ENCODE measurements around the gene CEACAM16.
"Not testable (repeated sequence)": the region's sequence is repeated elsewhere in the genome, so short reads cannot be mapped to it uniquely, and the experiment has no call there.

CEACAM16 gene

DNA sequence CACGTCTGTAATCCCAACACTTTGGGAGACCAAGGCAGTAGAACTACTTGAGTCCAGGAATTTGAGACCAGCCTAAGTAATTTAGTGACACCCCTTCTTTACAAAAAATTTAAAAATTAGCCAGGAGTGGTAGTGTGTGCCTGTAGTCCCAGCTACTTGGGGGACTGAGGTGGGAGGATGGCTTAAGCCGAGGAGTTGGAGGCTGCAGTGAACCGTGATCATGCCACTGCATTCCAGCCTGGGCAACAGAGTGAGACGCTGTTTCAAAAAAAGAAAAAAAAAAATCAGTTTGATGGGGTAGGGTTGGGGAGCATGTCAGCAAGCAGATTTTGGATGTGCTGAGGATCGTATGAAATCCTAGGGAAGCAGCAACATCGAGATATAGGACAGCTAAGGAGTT is 23.4 kb upstream of the CEACAM16 start:
- DNase-seq (ENCODE audit: low read depth in 1 of 2, low spot score in 1 of 2), result no peak

DNA sequence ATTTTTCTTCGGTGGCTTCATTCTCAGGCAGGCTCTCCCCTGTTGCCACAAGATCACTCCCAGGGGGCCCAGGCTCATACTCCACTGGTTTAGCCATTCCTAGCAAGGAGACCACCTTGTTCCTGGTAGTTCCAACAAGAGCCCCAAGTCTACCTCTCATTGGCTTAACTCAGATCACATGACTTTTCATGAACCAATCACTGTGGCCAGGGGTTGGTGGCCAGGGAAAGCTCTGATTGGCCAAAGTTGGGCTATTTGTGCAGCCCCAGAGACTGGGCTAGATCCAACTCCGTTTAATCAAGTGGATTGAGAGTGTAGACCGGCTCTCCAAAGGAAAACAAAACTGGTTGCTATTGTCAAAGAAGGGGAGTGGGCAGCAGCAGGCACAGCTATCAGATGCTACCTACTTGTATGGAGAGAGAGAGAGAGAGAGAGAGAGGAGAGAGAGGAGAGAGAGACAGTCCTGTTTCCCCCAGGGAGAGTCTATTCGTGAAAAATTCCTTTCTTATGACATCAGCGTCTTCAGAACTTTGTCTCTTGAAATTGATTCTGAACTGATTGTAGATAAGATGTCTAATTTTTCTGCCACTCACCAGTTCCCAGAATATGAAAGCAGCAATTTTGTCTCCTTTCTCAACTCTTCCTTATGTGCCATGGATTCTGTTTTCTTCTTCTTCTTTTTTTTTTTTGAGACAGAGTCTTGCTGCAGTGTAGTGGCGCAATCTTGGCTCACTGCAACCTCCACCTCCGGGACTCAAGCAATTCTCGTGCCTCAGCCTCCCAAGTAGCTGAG is 21.7 kb upstream of the CEACAM16 start:
- DNase-seq (ENCODE audit: low read depth in 1 of 2, low spot score in 1 of 2), result no peak

DNA sequence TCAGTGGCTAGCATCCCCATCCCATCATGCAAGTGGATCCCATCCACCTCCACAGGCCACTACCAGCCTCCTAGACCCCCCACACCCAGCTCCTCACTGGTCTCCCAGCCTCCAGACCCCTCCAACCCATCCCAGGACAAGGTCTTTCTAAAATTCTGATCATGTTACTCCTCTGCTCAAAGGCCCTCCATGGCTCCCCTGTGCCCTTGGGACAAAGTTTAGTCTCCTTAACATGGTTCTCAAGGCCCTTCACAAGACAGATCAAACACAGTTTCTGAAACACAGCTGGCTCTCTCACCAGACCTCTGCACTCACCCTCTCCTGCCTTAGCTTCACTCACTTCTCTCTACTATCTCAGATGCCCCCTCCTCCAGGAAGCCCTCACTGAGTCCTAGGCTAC is 18.4 kb upstream of the CEACAM16 start:
- no peak for DNase-seq (ENCODE audit: low read depth in 1 of 2, low spot score in 1 of 2)

DNA sequence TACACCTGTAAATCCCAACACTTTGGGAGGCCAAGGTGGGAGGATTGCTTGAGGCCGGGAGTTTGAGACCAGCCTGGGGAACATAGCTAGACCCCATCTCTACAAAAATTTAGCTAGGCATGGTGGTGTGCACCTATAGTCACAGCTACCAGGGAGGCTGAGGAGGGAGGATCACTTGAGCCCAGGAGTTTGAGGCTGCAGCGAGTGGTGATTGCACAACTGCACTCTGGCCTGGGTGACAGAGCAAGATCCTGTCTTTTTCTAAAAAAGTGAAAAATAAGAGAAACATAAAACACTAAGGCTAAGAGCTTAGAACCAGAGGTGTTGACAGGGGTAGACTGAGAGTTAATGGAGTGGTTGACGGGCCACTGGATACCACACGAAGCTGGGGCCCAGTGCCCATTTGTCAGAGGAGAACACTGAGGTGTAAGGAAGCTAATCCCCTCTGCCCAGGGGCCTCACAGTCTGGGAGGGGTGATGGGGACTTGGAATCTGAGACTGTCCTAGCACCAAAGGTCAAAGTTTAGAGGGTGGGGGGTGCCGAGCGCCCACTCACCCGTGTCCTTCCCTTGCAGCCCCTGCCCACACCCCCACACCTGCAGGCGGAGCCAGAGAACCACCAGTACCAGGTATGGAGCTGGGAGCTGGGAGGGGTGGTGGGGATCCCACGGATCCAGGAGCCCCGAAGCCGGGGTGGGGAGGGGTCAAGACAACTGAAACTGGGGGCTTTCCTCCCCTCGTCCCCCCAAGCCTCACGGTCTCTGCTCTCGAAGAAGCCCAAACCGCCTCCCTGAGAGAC is 16.8 kb upstream of the CEACAM16 start:
- DNase-seq (ENCODE audit: low read depth in 1 of 2, low spot score in 1 of 2), result no peak

DNA sequence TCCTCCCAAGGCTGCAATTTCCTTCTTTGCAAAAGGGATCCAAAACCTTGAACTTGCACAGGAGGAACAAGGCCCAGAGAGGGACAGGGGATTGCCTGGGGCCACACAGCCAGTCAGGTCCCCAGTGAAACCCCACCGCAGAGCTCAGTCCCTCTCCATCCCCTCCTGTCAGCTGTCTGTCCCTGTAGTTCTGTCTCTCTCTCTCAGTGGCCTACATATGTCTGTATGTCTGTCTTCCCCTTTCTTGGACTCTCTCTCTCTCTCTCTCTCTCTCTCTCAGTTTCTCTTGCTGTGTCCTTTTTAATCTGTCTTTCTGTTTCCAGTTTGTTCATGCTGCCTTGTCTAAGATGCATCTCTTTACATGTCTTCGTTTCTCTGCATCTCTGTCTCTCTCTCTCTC is 16.1 kb upstream of the CEACAM16 start:
- DNase-seq (ENCODE audit: low read depth in 1 of 2, low spot score in 1 of 2), result no peak

DNA sequence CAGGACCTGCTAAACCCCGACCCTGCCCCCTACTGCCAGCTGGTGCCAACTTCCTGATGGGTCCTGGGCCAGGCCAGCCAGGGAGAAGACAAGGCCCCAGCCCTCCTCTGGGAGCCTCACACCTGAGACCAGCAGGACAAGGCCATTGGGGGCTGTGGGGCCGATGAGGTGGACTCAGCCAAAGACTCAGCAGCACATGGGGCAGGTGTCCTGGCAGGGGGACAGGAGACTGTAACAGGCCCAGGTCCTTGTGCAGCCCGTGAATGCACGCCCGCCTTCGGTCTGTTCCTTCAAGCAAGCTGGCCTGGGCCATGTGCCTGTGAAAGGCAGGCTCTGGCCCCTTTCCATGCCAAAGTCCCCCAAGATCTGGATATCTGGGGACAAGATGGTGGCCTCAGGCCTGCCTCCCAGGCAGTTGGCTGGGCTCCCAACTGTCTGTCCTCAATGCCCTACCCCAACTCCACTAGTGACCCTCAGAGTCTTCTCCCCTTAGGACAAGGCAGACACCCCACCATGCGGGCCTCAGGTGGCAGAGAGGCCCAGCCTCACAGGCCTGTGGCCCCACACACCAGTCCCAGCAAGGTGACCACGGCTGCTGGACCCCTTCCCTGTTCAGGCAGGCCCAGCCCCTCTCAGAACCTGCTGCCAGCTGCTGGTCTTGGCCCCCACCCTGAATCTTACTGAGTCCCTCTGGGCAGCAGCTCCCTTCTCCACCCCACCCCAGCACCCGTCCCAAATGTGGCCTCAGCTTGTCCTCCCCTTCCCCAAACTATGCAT is 15.3 kb upstream of the CEACAM16 start:
- no peak for DNase-seq (ENCODE audit: low read depth in 1 of 2, low spot score in 1 of 2)

DNA sequence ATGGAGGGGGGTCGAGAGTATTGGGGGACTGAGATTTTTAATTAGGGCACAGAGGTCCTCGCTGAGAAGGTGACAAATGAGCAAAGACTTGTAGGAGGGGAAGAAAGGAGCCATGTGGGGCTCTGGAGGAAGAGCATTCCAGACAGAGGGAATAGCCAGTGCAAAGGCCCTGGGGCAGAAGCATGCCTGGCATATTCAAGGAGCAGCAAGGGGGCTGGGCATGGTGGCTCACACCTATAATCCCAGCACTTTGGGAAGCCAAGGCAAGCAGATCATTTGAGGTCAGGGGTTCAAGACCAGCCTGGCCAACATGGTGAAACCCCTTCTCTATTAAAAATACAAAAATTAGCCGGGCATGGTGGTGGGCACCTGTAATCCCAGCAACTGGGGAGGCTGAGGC is 14.6 kb upstream of the CEACAM16 start:
- DNase-seq (ENCODE audit: low read depth in 1 of 2, low spot score in 1 of 2), result not testable (repeated sequence)

DNA sequence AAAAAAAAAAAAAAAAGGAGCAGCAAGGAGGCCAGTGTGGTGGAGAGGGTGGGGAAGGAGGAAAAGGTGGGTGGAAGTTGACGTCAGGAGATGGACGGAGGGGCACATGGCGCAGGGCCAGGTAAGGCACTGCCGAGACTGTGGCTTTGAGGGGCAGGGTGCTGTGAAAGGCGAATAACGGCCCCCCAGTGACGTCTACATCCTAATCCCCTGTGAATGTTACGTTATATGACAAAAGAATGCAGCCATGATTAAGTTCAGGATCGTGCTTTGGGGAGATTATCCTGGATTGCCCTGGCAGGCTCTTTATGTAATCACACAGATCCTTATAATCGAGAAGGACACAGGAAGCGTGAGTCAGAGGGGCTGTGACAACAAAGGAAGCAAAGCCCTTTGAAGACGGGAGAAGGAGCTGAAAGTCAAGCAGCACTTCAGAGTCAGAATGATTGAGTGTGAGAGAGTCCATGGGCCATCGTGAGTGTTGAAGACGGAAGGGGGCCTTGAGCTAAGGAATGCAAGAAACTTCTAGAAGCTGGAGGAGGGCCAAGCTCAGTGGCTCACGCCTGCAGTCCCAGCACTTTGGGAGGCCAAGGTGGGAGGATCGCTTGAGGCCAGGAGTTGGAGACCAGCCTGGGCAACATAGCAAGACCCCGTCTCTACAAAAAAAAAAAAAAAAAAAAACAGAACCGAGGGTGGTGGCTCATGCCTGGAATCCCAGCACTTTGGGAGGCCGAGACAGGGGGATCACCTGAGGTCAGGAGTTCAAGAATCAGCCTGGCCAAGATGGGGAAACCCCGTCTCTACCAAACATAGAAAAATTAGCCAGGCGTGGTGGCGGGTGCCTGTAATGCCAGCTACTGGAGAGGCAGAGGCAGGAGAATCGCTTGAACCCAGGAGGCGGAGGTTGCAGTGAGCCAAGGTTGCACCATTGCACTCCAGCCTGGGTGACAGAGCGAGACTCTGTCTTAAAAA is 13.8 kb upstream of the CEACAM16 start:
- DNase-seq (ENCODE audit: low read depth in 1 of 2, low spot score in 1 of 2), result no peak

DNA sequence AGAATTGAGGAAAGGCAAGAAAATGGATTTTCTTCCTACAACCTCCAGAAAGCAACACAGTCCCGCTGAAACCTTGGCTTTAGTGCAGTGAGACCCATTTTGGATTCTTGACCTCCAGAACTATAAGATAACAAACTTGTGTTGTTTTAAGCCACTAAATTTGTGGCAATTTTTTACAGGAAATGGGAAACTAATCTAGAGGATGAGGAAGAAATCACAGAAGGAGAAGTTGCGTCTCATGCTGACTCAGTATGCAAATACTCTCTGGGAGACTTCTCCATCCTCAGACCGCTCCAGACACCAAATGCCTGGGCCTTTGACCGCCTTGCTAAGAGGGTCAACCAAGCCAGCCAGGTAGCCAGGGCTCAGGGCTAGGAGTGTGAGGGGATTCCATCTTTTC is 13.1 kb upstream of the CEACAM16 start:
- no peak for DNase-seq (ENCODE audit: low read depth in 1 of 2, low spot score in 1 of 2)

DNA sequence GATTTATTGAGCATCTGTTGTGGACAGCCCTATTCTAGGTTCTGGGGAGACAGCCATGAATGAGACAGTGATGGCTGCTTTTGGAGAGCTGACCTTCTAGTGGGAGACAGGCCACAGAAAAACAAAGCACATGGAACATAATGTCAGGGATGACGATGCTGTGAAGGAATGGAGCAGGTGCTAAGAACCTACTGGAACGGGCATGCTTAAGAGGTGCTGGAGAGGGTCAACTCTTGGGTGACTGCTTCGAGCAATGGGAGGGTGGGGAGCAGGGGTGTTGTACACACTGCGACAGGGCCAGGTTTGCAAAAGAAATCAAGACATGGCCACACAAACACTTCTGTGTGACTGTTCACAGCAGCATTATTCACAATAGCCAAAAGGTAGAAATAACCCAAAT is 12.1 kb upstream of the CEACAM16 start:
- no peak for DNase-seq (ENCODE audit: low read depth in 1 of 2, low spot score in 1 of 2)

DNA sequence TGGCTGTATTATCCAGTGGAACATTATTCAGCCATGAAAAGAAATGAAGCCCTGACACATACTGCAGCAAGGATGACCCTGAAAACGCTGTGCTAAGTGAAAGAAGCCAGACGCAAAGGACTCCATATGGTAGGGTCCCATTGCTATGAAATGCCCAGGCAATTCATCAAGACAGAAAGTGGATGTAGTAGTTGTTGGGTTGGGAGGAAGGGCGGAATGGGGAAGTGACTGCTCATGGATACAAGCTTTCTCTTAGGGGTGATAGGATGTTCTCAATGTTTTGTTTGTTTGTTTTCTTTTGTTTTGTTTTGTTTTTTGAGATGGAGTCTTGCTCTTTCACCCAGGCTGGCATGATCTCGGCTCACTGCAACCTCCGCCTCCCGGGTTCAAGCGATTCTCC is 11.1 kb upstream of the CEACAM16 start:
- no peak for DNase-seq (ENCODE audit: low read depth in 1 of 2, low spot score in 1 of 2)

DNA sequence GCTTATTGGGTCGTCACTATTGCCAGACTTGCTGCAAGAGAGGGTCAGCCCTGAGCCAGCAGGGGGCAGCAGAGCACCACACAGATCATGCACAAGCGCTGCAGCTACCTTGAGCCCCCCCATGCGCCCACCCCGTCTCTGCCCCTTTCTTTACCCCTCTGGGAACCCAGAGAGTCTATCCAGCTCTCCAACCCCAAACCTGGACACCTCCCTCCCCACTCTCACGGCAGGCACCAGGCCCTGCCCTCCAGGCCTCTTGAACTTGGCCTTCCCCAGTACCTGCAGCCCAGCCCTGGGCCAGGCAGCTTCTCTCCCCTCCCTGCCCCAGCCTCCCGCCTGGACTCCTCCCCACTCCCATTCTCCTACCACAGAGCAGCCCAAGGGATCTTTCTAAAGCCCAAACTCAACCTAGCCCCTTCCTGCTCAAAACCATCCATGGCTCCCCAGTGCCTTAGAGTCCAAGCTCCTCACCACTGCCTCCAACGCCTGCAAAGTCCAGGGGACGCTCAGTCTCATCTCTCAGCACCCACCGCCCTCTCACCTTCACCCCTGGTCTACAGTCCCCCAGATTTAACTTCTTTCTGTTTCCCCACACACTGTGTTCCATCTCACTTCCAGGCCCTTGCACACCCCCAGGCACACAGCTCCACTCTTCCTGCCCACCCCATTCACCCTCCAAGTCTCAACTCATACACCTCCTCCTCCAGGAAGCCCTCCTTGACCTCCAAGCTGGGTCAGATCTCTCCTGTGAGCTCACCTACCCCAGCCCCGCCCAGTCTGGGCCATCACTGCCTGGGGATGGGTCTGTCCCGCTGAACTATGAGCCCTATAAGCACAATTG is 9.4 kb upstream of the CEACAM16 start:
- peak; percentile 63 to 69 for DNase-seq (ENCODE audit: low read depth in 1 of 2, low spot score in 1 of 2)

DNA sequence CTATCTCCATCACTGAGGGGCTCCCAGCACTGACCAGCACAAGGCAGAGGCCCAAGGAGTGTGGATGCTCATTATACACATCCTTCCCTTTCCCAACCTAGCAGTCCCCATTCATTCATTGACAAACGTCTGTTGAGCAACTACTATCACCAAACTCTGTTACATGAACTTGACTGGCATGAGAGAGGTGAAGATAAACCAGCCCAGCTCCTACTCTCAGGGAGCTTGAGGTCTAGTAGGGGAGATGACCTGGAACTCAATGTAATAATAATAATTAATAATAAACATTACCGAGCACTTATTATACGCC is 8.9 kb upstream of the CEACAM16 start:
- DNase-seq (ENCODE audit: low read depth in 1 of 2, low spot score in 1 of 2), result no peak

DNA sequence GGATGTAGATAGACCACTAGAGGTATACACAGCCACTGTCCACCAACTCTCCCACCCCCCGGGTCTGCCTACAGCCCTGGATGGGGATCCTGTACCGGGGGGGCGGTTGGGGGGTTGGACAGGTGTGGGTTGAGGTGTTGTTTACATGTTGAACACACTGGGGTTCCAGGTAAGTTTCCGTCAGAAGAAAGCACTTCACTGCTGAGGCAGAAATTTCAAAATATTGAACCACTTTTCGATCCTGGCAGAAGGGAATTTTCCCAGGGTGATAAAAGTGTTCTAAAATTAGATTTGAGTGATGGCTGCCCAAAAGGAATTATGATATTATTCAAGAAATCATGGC is 6.6 kb upstream of the CEACAM16 start:
- DNase-seq (ENCODE audit: low read depth in 1 of 2, low spot score in 1 of 2), result no peak

DNA sequence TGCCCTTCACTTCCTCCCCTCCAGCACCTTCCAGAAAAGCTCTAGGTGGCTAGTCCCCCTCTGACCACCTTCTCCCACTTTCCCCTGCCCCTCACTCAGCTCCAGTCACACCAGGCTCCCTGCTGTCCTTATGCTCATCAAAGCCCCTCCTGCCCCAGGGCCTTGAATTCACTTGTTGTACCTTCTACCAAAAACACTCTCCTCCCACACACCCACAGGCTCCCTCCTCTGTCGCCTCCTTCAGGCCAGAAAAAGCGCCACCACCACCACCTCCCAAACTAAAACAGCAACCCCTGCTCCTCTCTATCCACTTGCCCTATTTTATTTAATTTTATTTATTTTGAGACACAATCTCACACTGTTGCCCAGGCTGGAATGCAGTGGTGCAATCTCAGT is 4.8 kb upstream of the CEACAM16 start:
- DNase-seq (ENCODE audit: low read depth in 1 of 2, low spot score in 1 of 2), result no peak

DNA sequence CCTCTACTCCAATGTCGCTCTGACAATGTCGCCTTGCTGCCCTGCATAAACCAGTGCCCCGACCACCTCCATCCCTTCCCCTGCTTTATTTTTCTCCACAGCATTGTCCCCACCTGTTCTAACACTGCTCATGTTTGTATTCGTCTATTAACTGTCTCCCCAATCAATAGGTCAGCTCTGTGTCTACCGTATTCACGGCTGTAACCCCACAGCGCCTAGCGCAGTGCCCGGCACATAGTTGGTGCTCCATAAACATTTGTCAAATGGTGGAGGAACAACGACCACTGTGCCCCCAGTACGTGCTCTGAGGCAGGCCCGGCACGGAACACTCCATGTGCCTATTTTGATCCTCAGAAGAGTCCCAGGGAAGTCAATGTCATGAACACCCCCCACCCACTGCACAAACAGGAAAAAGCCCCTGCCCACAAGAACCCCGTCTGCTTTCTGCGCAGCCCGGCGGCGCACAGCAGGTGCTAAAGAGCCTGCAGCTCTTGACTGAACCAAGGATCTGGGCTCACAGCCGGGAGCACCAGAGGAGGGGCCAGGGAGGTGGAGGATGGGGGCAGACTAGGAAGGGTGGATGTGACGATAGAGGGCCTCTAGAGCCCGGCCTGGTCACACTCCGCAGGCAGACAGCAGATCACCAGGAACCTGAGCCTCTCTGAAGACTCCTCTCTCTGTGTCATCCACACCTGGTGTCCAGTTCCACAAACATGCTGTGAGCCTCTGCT is 1.8 kb upstream of the CEACAM16 start:
- no peak for DNase-seq (ENCODE audit: low read depth in 1 of 2, low spot score in 1 of 2)

DNA sequence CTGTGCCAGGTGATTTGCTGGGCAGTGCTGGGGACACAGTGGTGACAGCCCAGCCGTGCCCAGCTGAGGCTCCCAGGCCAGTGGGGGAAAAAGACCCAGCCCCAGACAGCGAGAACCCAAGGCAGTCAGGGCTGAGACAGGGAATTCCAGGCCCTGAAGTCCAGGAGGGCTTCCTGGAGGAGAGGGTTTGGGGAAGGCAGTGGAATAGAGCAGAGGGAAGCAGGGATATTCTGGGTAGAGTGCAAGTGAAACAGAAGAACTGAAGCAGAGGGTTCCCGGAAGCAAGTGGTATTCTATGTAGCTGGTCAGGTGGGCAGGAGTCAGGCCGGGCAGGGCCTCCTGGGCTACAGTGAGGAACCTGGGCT is 1.3 kb upstream of the CEACAM16 start:
- DNase-seq (ENCODE audit: low read depth in 1 of 2, low spot score in 1 of 2), result no peak

DNA sequence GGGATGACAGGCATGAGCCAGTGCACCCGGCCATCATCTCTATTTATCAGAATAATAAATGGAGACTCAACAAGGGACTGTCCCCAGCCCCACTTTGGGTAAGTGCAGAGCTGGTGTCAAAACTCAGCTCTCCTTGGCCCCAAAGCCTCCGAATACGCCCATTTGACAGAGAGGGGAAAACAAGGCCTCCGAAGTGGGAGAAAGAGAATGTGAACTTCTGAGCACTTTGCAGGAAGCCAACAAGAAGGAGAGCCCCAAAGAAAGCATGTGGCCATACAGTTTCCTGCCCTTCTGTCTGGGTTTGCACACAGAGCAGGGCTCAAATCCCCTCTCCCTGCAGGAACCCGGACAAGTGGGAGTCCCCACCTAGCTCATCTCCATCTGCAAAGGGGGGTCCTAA is 1.6 kb downstream of the CEACAM16 start:
- no peak for DNase-seq (ENCODE audit: low read depth in 1 of 2, low spot score in 1 of 2)

DNA sequence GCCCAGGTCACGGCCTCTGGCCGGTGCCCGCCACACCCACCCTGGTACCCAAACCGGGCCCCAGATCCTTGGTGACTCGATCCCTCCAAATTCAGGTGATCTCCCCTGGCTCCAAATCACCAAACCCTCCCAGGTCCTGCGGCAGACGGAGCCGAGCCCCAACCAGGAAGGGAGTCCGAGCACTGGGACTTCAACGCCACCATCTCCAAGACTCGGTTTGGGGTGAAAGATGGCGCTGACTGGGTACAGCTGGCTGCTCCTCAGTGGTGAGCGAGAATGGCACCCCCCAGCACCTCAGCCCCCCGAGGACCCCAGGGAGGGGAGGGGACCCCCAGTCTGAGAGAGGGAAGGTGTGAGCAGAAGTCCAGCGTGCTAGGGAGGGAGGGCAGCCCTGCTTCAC is 2.3 kb downstream of the CEACAM16 start:
- no peak for DNase-seq (ENCODE audit: low read depth in 1 of 2, low spot score in 1 of 2)

All from activated CD4-positive, alpha-beta T cell treated with anti-CD3 and anti-CD28 coated beads, Interleukin-2, amount 50 U/mL, for 24 hours (primary cell).